ENCODE measurements around the gene LHFPL4.
"Not testable (repeated sequence)": the region's sequence is repeated elsewhere in the genome, so short reads cannot be mapped to it uniquely, and the experiment has no call there.

DNA sequence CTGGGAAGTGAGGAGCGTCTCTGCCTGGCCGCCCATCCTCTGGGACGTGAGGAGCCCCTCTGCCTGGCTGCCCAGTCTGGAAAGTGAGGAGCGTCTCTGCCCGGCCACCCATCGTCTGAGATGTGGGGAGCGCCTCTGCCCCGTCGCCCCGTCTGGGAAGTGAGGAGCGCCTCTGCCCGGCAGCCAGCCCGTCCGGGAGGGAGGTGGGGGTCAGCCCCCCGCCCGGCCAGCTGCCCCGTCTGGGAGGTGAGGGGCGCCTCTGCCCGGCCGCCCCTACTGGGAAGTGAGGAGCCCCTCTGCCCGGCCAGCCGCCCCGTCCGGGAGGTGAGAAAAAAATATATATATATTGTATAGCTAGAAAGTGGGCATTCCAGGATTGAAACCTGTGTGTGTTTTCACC is 6.4 kb upstream of the LHFPL4 start:
- TF ChIP-seq, protein P1, sequence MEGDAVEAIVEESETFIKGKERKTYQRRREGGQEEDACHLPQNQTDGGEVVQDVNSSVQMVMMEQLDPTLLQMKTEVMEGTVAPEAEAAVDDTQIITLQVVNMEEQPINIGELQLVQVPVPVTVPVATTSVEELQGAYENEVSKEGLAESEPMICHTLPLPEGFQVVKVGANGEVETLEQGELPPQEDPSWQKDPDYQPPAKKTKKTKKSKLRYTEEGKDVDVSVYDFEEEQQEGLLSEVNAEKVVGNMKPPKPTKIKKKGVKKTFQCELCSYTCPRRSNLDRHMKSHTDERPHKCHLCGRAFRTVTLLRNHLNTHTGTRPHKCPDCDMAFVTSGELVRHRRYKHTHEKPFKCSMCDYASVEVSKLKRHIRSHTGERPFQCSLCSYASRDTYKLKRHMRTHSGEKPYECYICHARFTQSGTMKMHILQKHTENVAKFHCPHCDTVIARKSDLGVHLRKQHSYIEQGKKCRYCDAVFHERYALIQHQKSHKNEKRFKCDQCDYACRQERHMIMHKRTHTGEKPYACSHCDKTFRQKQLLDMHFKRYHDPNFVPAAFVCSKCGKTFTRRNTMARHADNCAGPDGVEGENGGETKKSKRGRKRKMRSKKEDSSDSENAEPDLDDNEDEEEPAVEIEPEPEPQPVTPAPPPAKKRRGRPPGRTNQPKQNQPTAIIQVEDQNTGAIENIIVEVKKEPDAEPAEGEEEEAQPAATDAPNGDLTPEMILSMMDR (conservative IDR thresholded peaks at IDR 0.05 in 1 of 2, IDR thresholded peaks at IDR 0.05 in 1 of 2; ENCODE audit: extremely low read depth in 1 of 2, insufficient read depth in 1 of 2, low read depth in 1 of 2, low read length in 2 of 2): not testable (repeated sequence)
- not testable (repeated sequence) for TF ChIP-seq EZH2 (IDR thresholded peaks at IDR 0.05; ENCODE audit: borderline replicate concordance, low read length)

All from mammary epithelial cell (primary cell).